K562 (cell line): ENCODE results near the gene SUFU. TPM values are rescaled to one million over a fixed set of nuclear protein-coding genes. Genes with fewer than 3 reads are reported as not detected.

Experiments used
- ATAC-seq: fragments of 200-7000 bp; cut with Tn5 transposase; 3 replicates; pipeline ENCODE4 v1.9.1; 2020; ENCODE audit warnings: moderate library complexity
- BruUV-seq: library from RNA; stranded (reverse); fragments of 400-500 nt; replicated peaks from 2 replicates; lab custom pipeline; 2021; lab: Mats Ljungman, UMichigan
- CTCF ChIA-PET: fragments of 300-600 bp; formaldehyde crosslinking; extraction: SDS; loops from one replicate; lab custom pipeline; 2021; ENCODE audit warnings: low intra/inter-chr PET ratio; lab: Yijun Ruan, JAX
- POLR2A ChIA-PET: fragments of 300-600, 350-650 bp; sonication (Branson Sonifier 250); formaldehyde crosslinking; extraction: SDS; loops from one replicate; lab custom pipeline; 2021; ENCODE audit warnings: antibody characterized with exemption, inconsistent platforms; lab: Yijun Ruan, JAX
- DNase-seq, 4 experiments: peaks; one replicate each; pipeline versions ENCODE4 v3.0.0 to v3.0.0-alpha.2; 2011 to 2018; ENCODE audit warnings: low spot score in 3 of 4, mixed read lengths in 3 of 4; ENCODE audit errors: extremely low read depth in 1 of 4
- FAIRE-seq: peaks from 2 replicates; lab custom pipeline; 2011; peaks lifted over from hg19 to GRCh38; lab: Jason Lieb, UNC
- H2AFZ ChIP-seq: 2 replicates; pipeline ENCODE4 v1.6.0; 2011; ENCODE audit warnings: low read depth, low read length, control low read depth, inconsistent platforms
- H3K27ac ChIP-seq: fragments of 200-600 bp; 3 replicates; pipeline ENCODE4 v1.8.0; 2011; ENCODE audit warnings: low read depth, mild to moderate bottlenecking, control low read depth, inconsistent platforms, low read length, moderate library complexity, mixed read lengths; ENCODE audit errors: extremely low read depth
- H3K27me3 ChIP-seq, 2 experiments: fragments of 300-600 bp in 1 of 2; 2 replicates in 1 of 2; 3 replicates in 1 of 2; pipeline versions ENCODE4 v1.6.0 to v1.8.0; 2011; ENCODE audit warnings: inconsistent platforms in 2 of 2, low read length in 2 of 2, mild to moderate bottlenecking in 1 of 2, mixed read lengths in 1 of 2, moderate library complexity in 1 of 2; ENCODE audit not compliant: control insufficient read depth in 2 of 2, insufficient read depth in 2 of 2
- H3K36me3 ChIP-seq: fragments of 300-600 bp; 3 replicates; pipeline ENCODE4 v1.8.0; 2011; ENCODE audit warnings: mild to moderate bottlenecking, low read length, inconsistent platforms; ENCODE audit not compliant: control insufficient read depth, insufficient read depth
- H3K4me1 ChIP-seq, 2 experiments: fragments of 200-600 bp in 1 of 2; replicated peaks in 1 of 2; 2 replicates in 1 of 2; 3 replicates in 1 of 2; pipeline versions ENCODE4 v1.5.1 to v1.8.0; 2011; ENCODE audit warnings: inconsistent platforms in 2 of 2, low read length in 2 of 2, mild to moderate bottlenecking in 1 of 2, mixed read lengths in 1 of 2, moderate library complexity in 1 of 2; ENCODE audit not compliant: control insufficient read depth in 2 of 2, insufficient read depth in 2 of 2
- H3K4me2 ChIP-seq: 2 replicates; pipeline ENCODE4 v1.6.1; 2011; ENCODE audit warnings: low read length, control low read depth, inconsistent platforms, mixed read lengths; ENCODE audit not compliant: insufficient read depth
- H3K4me3 ChIP-seq: fragments of 200-600 bp; sonication (generic), shearing (Covaris generic); 2 replicates; pipeline ENCODE4 v1.5.1; 2016; ENCODE audit warnings: control low read depth, inconsistent platforms
- H3K79me2 ChIP-seq: fragments of 200-600 bp; 3 replicates; pipeline ENCODE4 v1.8.0; 2011; ENCODE audit warnings: low read length, inconsistent platforms; ENCODE audit not compliant: control insufficient read depth, insufficient read depth
- H3K9ac ChIP-seq, 2 experiments: 2 replicates each; pipeline versions ENCODE4 v1.6.0 to v1.6.1; 2011; ENCODE audit warnings: low read depth in 2 of 2, low read length in 2 of 2, control low read depth in 1 of 2, inconsistent platforms in 1 of 2, mild to moderate bottlenecking in 1 of 2, mixed read lengths in 1 of 2; ENCODE audit not compliant: insufficient read depth in 1 of 2
- H3K9me1 ChIP-seq: one replicate; pipeline ENCODE4 v1.6.0; 2011; ENCODE audit warnings: inconsistent platforms, mild to moderate bottlenecking, low read length, moderate library complexity; ENCODE audit not compliant: control insufficient read depth, insufficient read depth
- H3K9me3 ChIP-seq: replicated peaks from 2 replicates; pipeline ENCODE4 v1.5.1; 2011; ENCODE audit warnings: low read depth, low read length, inconsistent platforms; ENCODE audit not compliant: control insufficient read depth, insufficient read depth
- H4K20me1 ChIP-seq: replicated peaks from 2 replicates; pipeline ENCODE4 v1.6.1; 2011; ENCODE audit warnings: low read length, inconsistent platforms, mixed read lengths; ENCODE audit not compliant: control insufficient read depth, insufficient read depth
- CBFA2T3 ChIP-seq: fragments of 450-650 bp; IDR thresholded peaks from 2 replicates; pipeline ENCODE4 v1.6.1; 2017
- CHD2 ChIP-seq: IDR thresholded peaks from 2 replicates; pipeline ENCODE4 v1.6.1; 2011; ENCODE audit warnings: low read depth, low read length
- HDAC1 ChIP-seq, 2 experiments: fragments of 450-650 bp; IDR thresholded peaks; 2 replicates each; pipeline ENCODE4 v1.6.1; 2016 to 2017; ENCODE audit warnings: inconsistent platforms in 1 of 2, mild to moderate bottlenecking in 1 of 2, moderate library complexity in 1 of 2
- HDAC6 ChIP-seq: IDR thresholded peaks from 2 replicates; pipeline ENCODE4 v1.6.1; 2012; ENCODE audit warnings: low read depth, mild to moderate bottlenecking, control low read depth, inconsistent platforms, low read length, moderate library complexity
- NR1H2 ChIP-seq: sonication (generic); formaldehyde crosslinking; IDR thresholded peaks from 2 replicates; pipeline ENCODE4 v1.4.0; 2020; ENCODE audit warnings: mild to moderate bottlenecking, missing genetic modification reagents
- WGBS: fragments of 100-300 bp; shearing (Covaris generic); methylation state at CpG from one replicate; pipeline ENCODE4 v1.1.6; 2016; ENCODE audit warnings: low coverage, mixed read lengths; ENCODE audit not compliant: insufficient coverage; ENCODE audit errors: missing lambda C conversion rate; 5-methylcytosine and 5-hydroxymethylcytosine counted together
- in situ Hi-C: fragments of 300-500 bp; cut with MboI; formaldehyde crosslinking; loops from 4 replicates; pipeline ENCODE4 v1.15.0; 2018; ENCODE audit warnings: inconsistent platforms, mixed read lengths
- intact Hi-C: fragments of 100-400 bp; cut with micrococcal nuclease; formaldehyde crosslinking; loops from 2 replicates; pipeline ENCODE4 v1.14.2; 2022
- polyA plus RNA-seq, 8 experiments: library from polyadenylated mRNA; depleted of rRNA in 4 of 8; stranded (reverse) in 5 of 8; unstranded in 3 of 8; fragments of >200 nt; fragmentation: Nextera tagmentation in 2 of 8; fragmentation: Illumina TruSeq in 1 of 8; extraction: Ambion mirVana in 2 of 8; extraction: Trizol in 1 of 8; gene quantifications; 2 replicates each; pipeline versions ENCODE4 v1.2.1 to v1.2.3, GENCODE V29; 2011 to 2014; ENCODE audit warnings: inconsistent platforms in 1 of 8, missing spikeins in 1 of 8
- total RNA-seq, 7 experiments: library from RNA; depleted of rRNA in 6 of 7; stranded (reverse); fragments of >200 nt in 6 of 7; fragmentation: Illumina TruSeq in 2 of 7; extraction: Trizol in 2 of 7; gene quantifications; 2 replicates each; pipeline versions ENCODE4 v1.2.1 to v1.2.3, GENCODE V29; 2011 to 2021; ENCODE audit warnings: low replicate concordance in 1 of 7
- TF ChIP-seq, protein P1 (sequence below), 3 experiments: fragments of 200-800 bp in 1 of 3; fragments of 250-450 bp in 1 of 3; fragments of 450-650 bp in 1 of 3; sonication (Bioruptor Pico) in 1 of 3; sonication (Bioruptor generic) in 1 of 3; formaldehyde crosslinking in 1 of 3; IDR thresholded peaks; 2 replicates each; pipeline versions ENCODE4 v1.6.1 to v1.8.0; 2016 to 2022; ENCODE audit warnings: mild to moderate bottlenecking in 2 of 3, missing genetic modification characterization in 2 of 3, missing compliant biosample characterization in 1 of 3, moderate library complexity in 1 of 3
- TF ChIP-seq, protein P2 (sequence below): sonication (generic); formaldehyde crosslinking; IDR thresholded peaks from 2 replicates; pipeline ENCODE4 v1.8.1; 2023; ENCODE audit warnings: mild to moderate bottlenecking, missing genetic modification reagents
- TF ChIP-seq, protein P3 (sequence below): fragments of 250-450 bp; sonication (Bioruptor Pico); IDR thresholded peaks from 2 replicates; pipeline ENCODE4 v1.9.0; 2021; ENCODE audit warnings: mild to moderate bottlenecking, inconsistent platforms

Gene SUFU
- total and polyA plus RNA-seq, 9 of the 15 experiments (the other 6 are each of a cell fraction or from before 2014, with no cell fraction given) = 0.59 to 6.3 (median 0.82) TPM

DNA sequence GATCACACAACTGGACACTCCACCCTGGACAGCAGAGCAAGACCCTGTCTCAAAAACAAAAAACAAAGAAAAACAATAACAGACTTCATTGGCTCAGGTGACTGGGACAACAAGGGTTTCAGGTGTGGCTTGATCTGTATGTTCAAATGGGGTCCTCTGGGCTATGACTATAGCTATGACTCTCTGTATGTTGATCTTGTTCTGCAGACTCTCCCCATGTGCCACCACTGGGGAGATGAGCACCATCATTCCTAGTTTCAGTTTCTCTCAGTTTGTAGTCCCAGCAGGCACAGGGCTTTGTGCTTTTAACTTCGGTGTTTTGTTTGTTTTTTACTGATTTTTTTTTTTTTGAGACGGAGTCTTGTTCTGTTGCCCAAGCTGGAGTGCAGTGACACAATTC lies 53.8 kb downstream of the SUFU start:
- no peak overlapping the region for H3K4me2 ChIP-seq
- no peaks in the 10 kb centered on the region for H3K27me3 ChIP-seq
- no peaks in the 10 kb centered on the region for H3K36me3 ChIP-seq
- H3K9ac ChIP-seq = no peak overlapping the region
- H3K9me3 ChIP-seq = no peaks in the 10 kb centered on the region
- intact Hi-C loops (no loop called here), in situ Hi-C loops (no loop called here)
- ATAC-seq = no peak
- H3K79me2 ChIP-seq = no peaks in the 10 kb centered on the region
- no peaks in the 10 kb centered on the region; a peak in 1 of 5 replicates for H3K4me1 ChIP-seq
- ChIA-PET POLR2A (interaction anchor here (0.6 kb wide), 1 partner anchor 896 kb away, joined by 3 read pairs; no protein-coding TSS in a partner anchor), CTCF (no interaction called here)
- FAIRE-seq = no peak
- DNase-seq = no peak
- H3K27ac ChIP-seq = no peak overlapping the region
- H4K20me1 ChIP-seq = no peaks in the 10 kb centered on the region; the same call in 1 of the 2 replicates
- no peaks in the 10 kb centered on the region for H3K9me1 ChIP-seq
- WGBS = 47% methylated on average over 2 of the region's 2 CpGs
- no peak overlapping the region for H2AFZ ChIP-seq
- H3K4me3 ChIP-seq = no peak overlapping the region
- no TSS peak for BruUV-seq
- TF ChIP-seq, protein P1, sequence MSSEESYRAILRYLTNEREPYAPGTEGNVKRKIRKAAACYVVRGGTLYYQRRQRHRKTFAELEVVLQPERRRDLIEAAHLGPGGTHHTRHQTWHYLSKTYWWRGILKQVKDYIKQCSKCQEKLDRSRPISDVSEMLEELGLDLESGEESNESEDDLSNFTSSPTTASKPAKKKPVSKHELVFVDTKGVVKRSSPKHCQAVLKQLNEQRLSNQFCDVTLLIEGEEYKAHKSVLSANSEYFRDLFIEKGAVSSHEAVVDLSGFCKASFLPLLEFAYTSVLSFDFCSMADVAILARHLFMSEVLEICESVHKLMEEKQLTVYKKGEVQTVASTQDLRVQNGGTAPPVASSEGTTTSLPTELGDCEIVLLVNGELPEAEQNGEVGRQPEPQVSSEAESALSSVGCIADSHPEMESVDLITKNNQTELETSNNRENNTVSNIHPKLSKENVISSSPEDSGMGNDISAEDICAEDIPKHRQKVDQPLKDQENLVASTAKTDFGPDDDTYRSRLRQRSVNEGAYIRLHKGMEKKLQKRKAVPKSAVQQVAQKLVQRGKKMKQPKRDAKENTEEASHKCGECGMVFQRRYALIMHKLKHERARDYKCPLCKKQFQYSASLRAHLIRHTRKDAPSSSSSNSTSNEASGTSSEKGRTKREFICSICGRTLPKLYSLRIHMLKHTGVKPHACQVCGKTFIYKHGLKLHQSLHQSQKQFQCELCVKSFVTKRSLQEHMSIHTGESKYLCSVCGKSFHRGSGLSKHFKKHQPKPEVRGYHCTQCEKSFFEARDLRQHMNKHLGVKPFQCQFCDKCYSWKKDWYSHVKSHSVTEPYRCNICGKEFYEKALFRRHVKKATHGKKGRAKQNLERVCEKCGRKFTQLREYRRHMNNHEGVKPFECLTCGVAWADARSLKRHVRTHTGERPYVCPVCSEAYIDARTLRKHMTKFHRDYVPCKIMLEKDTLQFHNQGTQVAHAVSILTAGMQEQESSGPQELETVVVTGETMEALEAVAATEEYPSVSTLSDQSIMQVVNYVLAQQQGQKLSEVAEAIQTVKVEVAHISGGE (CRISPR knock-in tag; IDR thresholded peaks at IDR 0.05) = no peak
- TF ChIP-seq CBFA2T3 (no peak), HDAC1 (IDR thresholded peaks at IDR 0.05) (no peak), HDAC6 (no peak), NR1H2 (CRISPR knock-in tag) (no peak), CHD2 (no peak)
- TF ChIP-seq, protein P2, sequence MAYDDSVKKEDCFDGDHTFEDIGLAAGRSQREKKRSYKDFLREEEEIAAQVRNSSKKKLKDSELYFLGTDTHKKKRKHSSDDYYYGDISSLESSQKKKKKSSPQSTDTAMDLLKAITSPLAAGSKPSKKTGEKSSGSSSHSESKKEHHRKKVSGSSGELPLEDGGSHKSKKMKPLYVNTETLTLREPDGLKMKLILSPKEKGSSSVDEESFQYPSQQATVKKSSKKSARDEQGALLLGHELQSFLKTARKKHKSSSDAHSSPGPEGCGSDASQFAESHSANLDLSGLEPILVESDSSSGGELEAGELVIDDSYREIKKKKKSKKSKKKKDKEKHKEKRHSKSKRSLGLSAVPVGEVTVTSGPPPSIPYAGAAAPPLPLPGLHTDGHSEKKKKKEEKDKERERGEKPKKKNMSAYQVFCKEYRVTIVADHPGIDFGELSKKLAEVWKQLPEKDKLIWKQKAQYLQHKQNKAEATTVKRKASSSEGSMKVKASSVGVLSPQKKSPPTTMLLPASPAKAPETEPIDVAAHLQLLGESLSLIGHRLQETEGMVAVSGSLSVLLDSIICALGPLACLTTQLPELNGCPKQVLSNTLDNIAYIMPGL (CRISPR knock-in tag) = no peak
- TF ChIP-seq, protein P3, sequence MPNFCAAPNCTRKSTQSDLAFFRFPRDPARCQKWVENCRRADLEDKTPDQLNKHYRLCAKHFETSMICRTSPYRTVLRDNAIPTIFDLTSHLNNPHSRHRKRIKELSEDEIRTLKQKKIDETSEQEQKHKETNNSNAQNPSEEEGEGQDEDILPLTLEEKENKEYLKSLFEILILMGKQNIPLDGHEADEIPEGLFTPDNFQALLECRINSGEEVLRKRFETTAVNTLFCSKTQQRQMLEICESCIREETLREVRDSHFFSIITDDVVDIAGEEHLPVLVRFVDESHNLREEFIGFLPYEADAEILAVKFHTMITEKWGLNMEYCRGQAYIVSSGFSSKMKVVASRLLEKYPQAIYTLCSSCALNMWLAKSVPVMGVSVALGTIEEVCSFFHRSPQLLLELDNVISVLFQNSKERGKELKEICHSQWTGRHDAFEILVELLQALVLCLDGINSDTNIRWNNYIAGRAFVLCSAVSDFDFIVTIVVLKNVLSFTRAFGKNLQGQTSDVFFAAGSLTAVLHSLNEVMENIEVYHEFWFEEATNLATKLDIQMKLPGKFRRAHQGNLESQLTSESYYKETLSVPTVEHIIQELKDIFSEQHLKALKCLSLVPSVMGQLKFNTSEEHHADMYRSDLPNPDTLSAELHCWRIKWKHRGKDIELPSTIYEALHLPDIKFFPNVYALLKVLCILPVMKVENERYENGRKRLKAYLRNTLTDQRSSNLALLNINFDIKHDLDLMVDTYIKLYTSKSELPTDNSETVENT (CRISPR knock-in tag) = no peak
